ENCODE data around the gene PROB1. TPM values are rescaled to one million over a fixed set of nuclear protein-coding genes. Genes with fewer than 3 reads are reported as not detected.

Gene PROB1
- total RNA-seq, 1 experiment from 2014 or later, result 2.2 TPM

- H2AFZ ChIP-seq (ENCODE audit: low read length), result no peak overlapping the region
- no peak overlapping the region for H3K9ac ChIP-seq (ENCODE audit: low read length)
- peaks cover 18% of the 10 kb centered on the region for H3K4me1 ChIP-seq (ENCODE audit: insufficient read depth, low read length)
- no peak overlapping the region for H3K27ac ChIP-seq (ENCODE audit: low read length)
- DNase-seq (no peak), ATAC-seq (no peak)
- ChIA-PET CTCF (no interaction called here), POLR2A (ENCODE audit: unreplicated experiment) (no interaction called here)
- H3K36me3 ChIP-seq (ENCODE audit: low read depth, low read length), result no peaks in the 10 kb centered on the region
- H3K79me2 ChIP-seq (ENCODE audit: low read length), result peaks cover 74% of the 10 kb centered on the region
- peak overlapping the region; percentile 96 for H3K4me3 ChIP-seq (ENCODE audit: low read length)
- no peaks in the 10 kb centered on the region for H3K27me3 ChIP-seq (ENCODE audit: low read length)
- TF ChIP-seq CTCF (conservative IDR thresholded peaks at IDR 0.05; ENCODE audit: low read depth, low read length) (no peak), EZH2phosphoT487 (IDR thresholded peaks at IDR 0.05; ENCODE audit: borderline replicate concordance, low read length) (no peak), EZH2 (IDR thresholded peaks at IDR 0.05; ENCODE audit: low read length, unreplicated experiment) (no peak)
- no TSS peak for BruUV-seq (replicated peaks)
- H3F3A ChIP-seq (ENCODE audit: low read length, unreplicated experiment), result no peaks in the 10 kb centered on the region
- no peaks in the 10 kb centered on the region for H3K9me3 ChIP-seq (ENCODE audit: low read length)
- H4K20me1 ChIP-seq (ENCODE audit: low read length), result peaks cover 33% of the 10 kb centered on the region
- no peaks in the 10 kb centered on the region for H3K9me2 ChIP-seq (replicated peaks; ENCODE audit: low read length)
- peak overlapping the region; percentile 100 for H3K4me2 ChIP-seq (ENCODE audit: low read length)
- intact Hi-C loops (cut with micrococcal nuclease), result no loop called here
Measured at GRCh38 chr5:139344177-139344576, 50.7 kb downstream of the PROB1 start.

- Histone ChIP-seq H2AFZ (ENCODE audit: low read length) (no peak overlapping the region), H3K27me3 (ENCODE audit: low read length) (no peaks in the 10 kb centered on the region), H4K20me1 (ENCODE audit: low read length) (peaks cover 33% of the 10 kb centered on the region), H3K36me3 (ENCODE audit: low read depth, low read length) (no peaks in the 10 kb centered on the region), H3K9me2 (replicated peaks; ENCODE audit: low read length) (no peaks in the 10 kb centered on the region), H3K4me3 (ENCODE audit: low read length) (peak overlapping the region; percentile 96), H3K27ac (ENCODE audit: low read length) (no peak overlapping the region), H3K9ac (ENCODE audit: low read length) (peak overlapping the region; percentile 96; the same call in 1 of the 2 replicates), H3K4me1 (ENCODE audit: insufficient read depth, low read length) (peaks cover 18% of the 10 kb centered on the region), H3K79me2 (ENCODE audit: low read length) (peaks cover 67% of the 10 kb centered on the region), H3K4me2 (ENCODE audit: low read length) (peak overlapping the region; percentile 100), H3K9me3 (ENCODE audit: low read length) (no peaks in the 10 kb centered on the region), H3F3A (ENCODE audit: low read length, unreplicated experiment) (no peaks in the 10 kb centered on the region)
- intact Hi-C loops (cut with micrococcal nuclease), result no loop called here
- ATAC-seq (no peak), DNase-seq (no peak)
- no TSS peak for BruUV-seq (replicated peaks)
- ChIA-PET CTCF (no interaction called here), POLR2A (ENCODE audit: unreplicated experiment) (no interaction called here)
- no peak for TF ChIP-seq EZH2 (IDR thresholded peaks at IDR 0.05; ENCODE audit: low read length, unreplicated experiment)
- TF ChIP-seq CTCF (conservative IDR thresholded peaks at IDR 0.05; ENCODE audit: low read depth, low read length), result no peak
Measured at GRCh38 chr5:139343476-139343875, 51.4 kb downstream of the PROB1 start.

- H3K9me2 ChIP-seq (replicated peaks; ENCODE audit: low read length), result no peaks in the 10 kb centered on the region
- no peaks in the 10 kb centered on the region for H3K36me3 ChIP-seq (ENCODE audit: low read depth, low read length)
- no peaks in the 10 kb centered on the region for H3F3A ChIP-seq (ENCODE audit: low read length, unreplicated experiment)
- H3K27ac ChIP-seq (ENCODE audit: low read length), result peak overlapping the region; percentile 93
- peak overlapping the region; percentile 96 for H3K4me3 ChIP-seq (ENCODE audit: low read length)
- peak overlapping the region; percentile 79; the same call in 1 of the 2 replicates for H2AFZ ChIP-seq (ENCODE audit: low read length)
- no peak for TF ChIP-seq EZH2 (IDR thresholded peaks at IDR 0.05; ENCODE audit: low read length, unreplicated experiment)
- TF ChIP-seq EZH2phosphoT487 (IDR thresholded peaks at IDR 0.05; ENCODE audit: borderline replicate concordance, low read length), result no peak
- TF ChIP-seq CTCF (conservative IDR thresholded peaks at IDR 0.05; ENCODE audit: low read depth, low read length), result no peak
- peaks cover 33% of the 10 kb centered on the region for H4K20me1 ChIP-seq (ENCODE audit: low read length)
- H3K9ac ChIP-seq (ENCODE audit: low read length), result peak overlapping the region; percentile 96
- H3K9me3 ChIP-seq (ENCODE audit: low read length), result no peaks in the 10 kb centered on the region
- DNase-seq (no peak), ATAC-seq (no peak)
- ChIA-PET POLR2A (ENCODE audit: unreplicated experiment) (interaction anchor here (0.6 to 0.8 kb wide), 6 partner anchors 15 to 80 kb away, joined by 3 to 20 read pairs (median 4); no protein-coding TSS in a partner anchor), CTCF (interaction anchor here (0.6 to 0.7 kb wide), 3 partner anchors 29 to 736 kb away, joined by 3 to 11 read pairs (median 4); partner anchors contain the start of gene MATR3)
- peaks cover 18% of the 10 kb centered on the region for H3K4me1 ChIP-seq (ENCODE audit: insufficient read depth, low read length)
- no peaks in the 10 kb centered on the region for H3K27me3 ChIP-seq (ENCODE audit: low read length)
- peaks cover 57% of the 10 kb centered on the region for H3K79me2 ChIP-seq (ENCODE audit: low read length)
- BruUV-seq (replicated peaks), result no TSS peak
- peak overlapping the region; percentile 100 for H3K4me2 ChIP-seq (ENCODE audit: low read length)
- intact Hi-C loops (cut with micrococcal nuclease), result no loop called here
Measured at GRCh38 chr5:139342423-139342723, 52.5 kb downstream of the PROB1 start.
